SH-SY5Y (cell line): ENCODE data around the gene GRB7.

Experiments used
- GATA2 ChIP-seq: IDR thresholded peaks from 2 replicates; pipeline ENCODE4 v1.6.1; 2011; ENCODE audit warnings: mild to moderate bottlenecking, low read depth, low read length
- GATA3 ChIP-seq: IDR thresholded peaks from 2 replicates; pipeline ENCODE4 v1.6.1; 2011; ENCODE audit warnings: low read depth, mild to moderate bottlenecking, low read length, moderate library complexity

DNA sequence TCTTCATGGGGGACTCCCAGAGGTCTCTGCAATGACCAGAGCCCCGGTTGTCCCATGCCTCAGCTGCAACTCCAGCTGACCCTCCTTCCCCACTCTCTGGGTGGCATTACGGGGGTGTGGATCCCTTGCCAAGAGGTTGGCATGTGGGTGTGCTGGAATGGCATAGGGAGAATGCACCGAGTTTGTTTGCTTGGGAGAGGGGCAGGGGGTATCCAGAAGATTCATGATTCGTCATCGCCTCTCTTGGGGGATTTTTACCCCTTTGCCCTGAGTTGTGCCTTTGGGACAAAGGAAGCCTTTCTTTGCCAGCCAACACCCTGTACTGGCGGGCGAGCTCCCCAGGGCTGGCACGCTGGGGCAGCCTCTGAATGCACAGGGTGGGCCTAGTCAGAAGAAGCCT, 31.4 kb upstream of the GRB7 start:
- no peak for TF ChIP-seq GATA3
- no peak for TF ChIP-seq GATA2
